Lower lobe of right lung (tissue), 2 donors: ENCODE measurements around the gene MAML3. TPM values are rescaled to one million over a fixed set of nuclear protein-coding genes. Genes with fewer than 3 reads are reported as not detected.

Experiments
- ATAC-seq, 2 donors: fragments of 200-7000 bp; cut with Tn5 transposase; one replicate each; pipeline ENCODE4 v1.9.1; 2020 to 2022; ENCODE audit warnings: mild to moderate bottlenecking in 2 of 2, moderate library complexity in 2 of 2
- DNase-seq: peaks from one replicate; pipeline ENCODE4 v3.0.0-alpha.2; 2020
- H3K27ac ChIP-seq: fragments of 200-600 bp; one replicate; pipeline ENCODE4 v1.8.0; 2022
- H3K27me3 ChIP-seq: fragments of 200-600 bp; one replicate; pipeline ENCODE4 v1.8.0; 2022; ENCODE audit warnings: low read depth
- H3K36me3 ChIP-seq: fragments of 200-600 bp; one replicate; pipeline ENCODE4 v1.8.0; 2022; ENCODE audit warnings: mild to moderate bottlenecking
- H3K4me1 ChIP-seq: fragments of 200-600 bp; one replicate; pipeline ENCODE4 v1.8.0; 2022
- H3K4me3 ChIP-seq: fragments of 200-600 bp; one replicate; pipeline ENCODE4 v1.8.0; 2022; ENCODE audit warnings: mild to moderate bottlenecking
- H3K9me3 ChIP-seq: fragments of 200-600 bp; one replicate; pipeline ENCODE4 v1.8.0; 2022
- intact Hi-C: fragments of 100-400 bp; cut with DNase I; formaldehyde crosslinking; loops from one replicate; pipeline ENCODE4 v1.11.0; 2022
- total RNA-seq: library from RNA; stranded (reverse); fragmentation: NEBNext Ultra II Directional; extraction: Animal tissue kit (Norgen Biotek cat#: 25700); gene quantifications from one replicate; pipeline ENCODE4 v1.2.1, GENCODE V29; 2021
- TF ChIP-seq, protein P1 (sequence below): fragments of 200-600 bp; IDR thresholded peaks from one replicate; pipeline ENCODE4 v1.8.0; 2022; ENCODE audit warnings: antibody characterized with exemption, mild to moderate bottlenecking
- donor health status: DM: no; HTN: yes; CAD: no; lungs with severe emphysema.

Gene MAML3
- total RNA-seq, 1 donor from 2014 or later, result 12.5 TPM

DNA sequence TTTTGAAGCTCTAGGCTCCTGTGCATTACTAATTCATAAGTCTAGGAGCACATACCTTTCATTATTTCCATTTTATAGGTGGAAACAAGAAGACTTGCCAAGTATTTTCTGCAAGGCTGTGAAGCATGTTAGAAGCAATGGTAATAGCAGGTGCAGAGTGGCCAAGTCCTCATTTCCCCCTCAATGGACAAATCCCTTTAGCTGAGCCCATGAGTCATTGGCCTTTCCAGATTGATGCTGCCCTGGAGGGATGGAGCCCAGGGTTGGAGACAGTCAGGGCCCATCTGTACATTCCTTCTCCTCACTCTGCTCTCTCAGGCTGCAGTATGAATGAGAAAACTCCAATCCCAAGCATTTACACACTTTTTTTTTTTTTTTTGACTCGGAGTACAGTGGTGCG, 481.8 kb downstream of the MAML3 start:
- peaks cover 19% of the 10 kb centered on the region for H3K36me3 ChIP-seq

GRCh38 chr4:139670775-139671174, 483.2 kb downstream of the MAML3 start:
- Histone ChIP-seq H3K27me3 (no peaks in the 10 kb centered on the region), H3K9me3 (no peaks in the 10 kb centered on the region), H3K4me1 (peaks cover 34% of the 10 kb centered on the region), H3K36me3 (peaks cover 19% of the 10 kb centered on the region), H3K27ac (no peak overlapping the region), H3K4me3 (no peak overlapping the region)
- intact Hi-C loops, result no loop called here
- no peak for ATAC-seq
- DNase-seq, result no peak
- TF ChIP-seq, protein P1, sequence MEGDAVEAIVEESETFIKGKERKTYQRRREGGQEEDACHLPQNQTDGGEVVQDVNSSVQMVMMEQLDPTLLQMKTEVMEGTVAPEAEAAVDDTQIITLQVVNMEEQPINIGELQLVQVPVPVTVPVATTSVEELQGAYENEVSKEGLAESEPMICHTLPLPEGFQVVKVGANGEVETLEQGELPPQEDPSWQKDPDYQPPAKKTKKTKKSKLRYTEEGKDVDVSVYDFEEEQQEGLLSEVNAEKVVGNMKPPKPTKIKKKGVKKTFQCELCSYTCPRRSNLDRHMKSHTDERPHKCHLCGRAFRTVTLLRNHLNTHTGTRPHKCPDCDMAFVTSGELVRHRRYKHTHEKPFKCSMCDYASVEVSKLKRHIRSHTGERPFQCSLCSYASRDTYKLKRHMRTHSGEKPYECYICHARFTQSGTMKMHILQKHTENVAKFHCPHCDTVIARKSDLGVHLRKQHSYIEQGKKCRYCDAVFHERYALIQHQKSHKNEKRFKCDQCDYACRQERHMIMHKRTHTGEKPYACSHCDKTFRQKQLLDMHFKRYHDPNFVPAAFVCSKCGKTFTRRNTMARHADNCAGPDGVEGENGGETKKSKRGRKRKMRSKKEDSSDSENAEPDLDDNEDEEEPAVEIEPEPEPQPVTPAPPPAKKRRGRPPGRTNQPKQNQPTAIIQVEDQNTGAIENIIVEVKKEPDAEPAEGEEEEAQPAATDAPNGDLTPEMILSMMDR, result no peak

More for the DNA sequence above, 481.8 kb downstream of the MAML3 start:
- peaks cover 25% of the 10 kb centered on the region for H3K4me1 ChIP-seq
- H3K27ac ChIP-seq, result no peak overlapping the region
- H3K9me3 ChIP-seq, result no peaks in the 10 kb centered on the region
- H3K27me3 ChIP-seq, result no peaks in the 10 kb centered on the region
- H3K4me3 ChIP-seq, result no peak overlapping the region
- intact Hi-C loops, result no loop called here
- DNase-seq (no peak), ATAC-seq (no peak)
- TF ChIP-seq, protein P1, result no peak

DNA sequence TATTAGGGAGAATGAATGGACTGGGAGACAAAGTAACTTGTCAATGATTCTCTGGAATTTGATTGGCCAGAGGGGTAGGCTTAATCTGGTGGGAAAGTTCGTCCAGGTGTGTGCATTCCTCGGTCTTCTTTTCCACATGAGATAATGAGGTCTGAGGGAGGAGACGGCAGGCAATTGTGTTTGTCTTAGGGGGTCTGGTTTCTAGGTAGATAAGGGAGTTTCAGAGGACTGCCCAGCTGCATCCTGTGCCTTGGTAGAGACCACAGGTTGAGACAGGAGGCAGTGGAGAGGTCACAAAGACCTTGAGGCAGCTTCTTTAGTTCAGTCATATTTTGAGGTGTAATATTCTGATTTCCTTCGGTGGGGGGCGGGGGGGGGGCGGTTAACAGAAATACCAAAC, 484.1 kb downstream of the MAML3 start:
- TF ChIP-seq, protein P1, result no peak
- no peak overlapping the region for H3K4me3 ChIP-seq
- ATAC-seq, result no peak
- intact Hi-C loops, result no loop called here
- H3K9me3 ChIP-seq, result no peaks in the 10 kb centered on the region
- no peak for DNase-seq
- H3K27me3 ChIP-seq, result no peaks in the 10 kb centered on the region
- no peak overlapping the region for H3K27ac ChIP-seq
- H3K36me3 ChIP-seq, result peaks cover 19% of the 10 kb centered on the region
- peaks cover 35% of the 10 kb centered on the region for H3K4me1 ChIP-seq

DNA sequence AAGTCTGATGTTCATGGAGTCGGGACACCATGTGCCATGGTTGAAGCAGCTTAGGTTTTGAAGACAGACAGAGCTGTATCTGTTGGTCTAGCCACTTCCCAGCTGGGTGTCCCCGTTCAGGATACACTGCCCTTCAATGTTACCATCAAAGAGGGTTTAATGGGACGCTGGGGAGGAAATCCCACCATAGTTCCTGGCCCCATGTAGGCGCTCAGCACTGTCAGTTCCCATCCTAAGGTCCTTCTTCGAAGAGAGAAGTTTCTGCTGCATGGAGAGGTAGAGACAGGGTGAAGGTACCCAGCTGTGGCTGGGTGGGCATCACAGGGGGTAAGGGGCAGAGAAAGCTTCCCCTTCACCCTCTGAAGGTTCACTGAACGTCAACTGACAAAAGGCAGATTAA, 484.6 kb downstream of the MAML3 start:
- TF ChIP-seq, protein P1, result no peak
- Histone ChIP-seq H3K4me3 (no peak overlapping the region), H3K4me1 (peaks cover 37% of the 10 kb centered on the region), H3K27me3 (no peaks in the 10 kb centered on the region), H3K27ac (no peak overlapping the region), H3K9me3 (no peaks in the 10 kb centered on the region), H3K36me3 (peaks cover 19% of the 10 kb centered on the region)
- ATAC-seq (no peak), DNase-seq (no peak)
- intact Hi-C loops, result no loop called here

- Histone ChIP-seq H3K4me1 (peaks cover 37% of the 10 kb centered on the region), H3K9me3 (no peaks in the 10 kb centered on the region), H3K27ac (no peak overlapping the region), H3K4me3 (no peak overlapping the region), H3K27me3 (no peaks in the 10 kb centered on the region), H3K36me3 (peaks cover 17% of the 10 kb centered on the region)
- DNase-seq (no peak), ATAC-seq (no peak)
- TF ChIP-seq, protein P1, result no peak
- intact Hi-C loops, result no loop called here
These were observed 485.3 kb downstream of the MAML3 start for GRCh38 chr4:139668658-139669201.
